ENCODE results near the gene ACSS1.

DNA sequence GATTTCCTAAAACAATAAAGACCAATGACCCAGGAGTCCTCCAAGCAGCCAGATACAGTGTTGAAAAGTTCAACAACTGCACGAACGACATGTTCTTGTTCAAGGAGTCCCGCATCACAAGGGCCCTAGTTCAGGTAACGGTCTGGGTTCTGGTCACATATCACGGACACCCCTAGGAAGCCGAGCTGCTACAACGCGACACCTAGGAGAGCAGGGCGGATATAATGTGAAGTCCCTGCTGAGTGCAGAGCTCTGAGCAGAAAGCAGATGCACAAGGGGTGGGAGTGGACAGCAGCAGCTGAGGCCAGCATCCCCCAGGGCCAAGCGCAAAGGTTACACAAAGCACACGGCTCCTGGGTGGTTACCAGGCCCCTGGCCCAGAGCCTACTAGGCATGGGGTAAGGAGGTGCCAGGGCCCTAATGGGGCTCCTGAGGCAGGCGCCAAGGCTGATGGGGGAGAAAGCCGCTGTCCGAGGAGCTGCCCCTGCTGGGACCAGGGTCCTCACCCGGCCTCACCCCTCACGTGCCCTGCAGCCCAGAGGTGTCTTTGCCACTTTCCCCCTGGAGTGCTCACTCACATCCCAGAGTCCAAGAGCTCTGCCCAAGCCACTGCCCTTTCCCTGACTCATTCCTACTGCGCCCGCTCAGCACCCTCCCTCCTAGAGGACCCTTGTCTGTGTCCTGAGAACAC is 100.5 kb downstream of the ACSS1 start:
- TF ChIP-seq, protein P1, sequence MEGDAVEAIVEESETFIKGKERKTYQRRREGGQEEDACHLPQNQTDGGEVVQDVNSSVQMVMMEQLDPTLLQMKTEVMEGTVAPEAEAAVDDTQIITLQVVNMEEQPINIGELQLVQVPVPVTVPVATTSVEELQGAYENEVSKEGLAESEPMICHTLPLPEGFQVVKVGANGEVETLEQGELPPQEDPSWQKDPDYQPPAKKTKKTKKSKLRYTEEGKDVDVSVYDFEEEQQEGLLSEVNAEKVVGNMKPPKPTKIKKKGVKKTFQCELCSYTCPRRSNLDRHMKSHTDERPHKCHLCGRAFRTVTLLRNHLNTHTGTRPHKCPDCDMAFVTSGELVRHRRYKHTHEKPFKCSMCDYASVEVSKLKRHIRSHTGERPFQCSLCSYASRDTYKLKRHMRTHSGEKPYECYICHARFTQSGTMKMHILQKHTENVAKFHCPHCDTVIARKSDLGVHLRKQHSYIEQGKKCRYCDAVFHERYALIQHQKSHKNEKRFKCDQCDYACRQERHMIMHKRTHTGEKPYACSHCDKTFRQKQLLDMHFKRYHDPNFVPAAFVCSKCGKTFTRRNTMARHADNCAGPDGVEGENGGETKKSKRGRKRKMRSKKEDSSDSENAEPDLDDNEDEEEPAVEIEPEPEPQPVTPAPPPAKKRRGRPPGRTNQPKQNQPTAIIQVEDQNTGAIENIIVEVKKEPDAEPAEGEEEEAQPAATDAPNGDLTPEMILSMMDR (conservative IDR thresholded peaks at IDR 0.05; ENCODE audit: low read depth, low read length) = no peak
- no peak for TF ChIP-seq EZH2phosphoT487 (IDR thresholded peaks at IDR 0.05; ENCODE audit: borderline replicate concordance, low read length)
- no peak for TF ChIP-seq EZH2 (IDR thresholded peaks at IDR 0.05; ENCODE audit: low read length, unreplicated experiment)
